ENCODE measurements around the gene TMEM178B.

DNA sequence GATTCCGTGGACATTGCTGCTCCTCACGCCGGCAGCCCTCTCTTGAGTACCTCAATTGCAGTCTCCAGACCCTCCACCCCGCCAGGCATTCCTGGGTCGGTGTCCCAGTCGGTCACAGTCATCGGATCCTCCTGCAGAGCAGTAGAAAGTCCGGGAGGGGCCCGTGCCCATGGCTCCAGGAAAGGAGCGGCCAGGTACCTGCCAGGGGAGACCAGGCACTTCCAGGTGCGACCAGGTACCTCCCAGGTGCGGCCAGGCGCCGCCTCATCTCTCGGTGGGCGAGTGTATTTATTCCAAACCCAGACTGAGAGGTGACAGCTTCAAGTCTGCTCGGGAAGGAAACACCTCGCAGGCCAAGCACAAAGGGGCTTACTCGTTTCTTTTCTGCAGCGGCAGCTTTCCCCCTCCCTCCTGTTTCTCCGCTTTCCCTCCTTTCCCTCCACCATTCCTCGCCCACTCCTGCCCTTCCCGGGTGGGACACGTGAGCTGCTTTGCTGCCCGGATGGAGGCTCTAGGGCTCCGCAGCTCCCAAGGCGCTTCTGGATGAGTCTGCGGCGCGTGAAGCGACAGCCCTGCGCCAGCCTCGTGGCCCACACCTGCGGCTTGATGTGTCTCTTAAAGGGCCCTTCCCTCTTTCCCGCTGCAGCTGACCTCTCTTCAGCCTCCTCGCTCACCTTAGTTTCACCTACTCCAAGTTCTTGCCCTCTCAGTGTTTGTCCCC lies 438.0 kb downstream of the TMEM178B start:
- TF ChIP-seq, protein P1, sequence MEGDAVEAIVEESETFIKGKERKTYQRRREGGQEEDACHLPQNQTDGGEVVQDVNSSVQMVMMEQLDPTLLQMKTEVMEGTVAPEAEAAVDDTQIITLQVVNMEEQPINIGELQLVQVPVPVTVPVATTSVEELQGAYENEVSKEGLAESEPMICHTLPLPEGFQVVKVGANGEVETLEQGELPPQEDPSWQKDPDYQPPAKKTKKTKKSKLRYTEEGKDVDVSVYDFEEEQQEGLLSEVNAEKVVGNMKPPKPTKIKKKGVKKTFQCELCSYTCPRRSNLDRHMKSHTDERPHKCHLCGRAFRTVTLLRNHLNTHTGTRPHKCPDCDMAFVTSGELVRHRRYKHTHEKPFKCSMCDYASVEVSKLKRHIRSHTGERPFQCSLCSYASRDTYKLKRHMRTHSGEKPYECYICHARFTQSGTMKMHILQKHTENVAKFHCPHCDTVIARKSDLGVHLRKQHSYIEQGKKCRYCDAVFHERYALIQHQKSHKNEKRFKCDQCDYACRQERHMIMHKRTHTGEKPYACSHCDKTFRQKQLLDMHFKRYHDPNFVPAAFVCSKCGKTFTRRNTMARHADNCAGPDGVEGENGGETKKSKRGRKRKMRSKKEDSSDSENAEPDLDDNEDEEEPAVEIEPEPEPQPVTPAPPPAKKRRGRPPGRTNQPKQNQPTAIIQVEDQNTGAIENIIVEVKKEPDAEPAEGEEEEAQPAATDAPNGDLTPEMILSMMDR (IDR thresholded peaks at IDR 0.05) = no peak
- no peak for TF ChIP-seq FOXM1 (IDR thresholded peaks at IDR 0.05; ENCODE audit: low read depth)
- no peak for TF ChIP-seq IRF3 (IDR thresholded peaks at IDR 0.05; ENCODE audit: low read depth, low read length)
- no peak for TF ChIP-seq ZBTB33 (IDR thresholded peaks at IDR 0.05; ENCODE audit: borderline replicate concordance, low read depth)

All from SK-N-SH (cell line).